SK-N-SH treated with all-trans-retinoic acid at 6 μM for 48 hours (cell line): ENCODE results near the gene PLCB4.

ENCODE experiments used
- ATAC-seq: fragments of 200-7000 bp; cut with Tn5 transposase; 3 replicates; pipeline ENCODE4 v1.9.1; 2020; ENCODE audit warnings: mild to moderate bottlenecking, moderate library complexity
- ARNTL ChIP-seq: fragments of 450-650 bp; formaldehyde crosslinking; IDR thresholded peaks from 2 replicates; pipeline ENCODE4 v1.5.0; 2020; ENCODE audit warnings: low read depth, mild to moderate bottlenecking, moderate library complexity, borderline replicate concordance
- BACH2 ChIP-seq: fragments of 250-450 bp; sonication (Bioruptor Pico); IDR thresholded peaks from 2 replicates; pipeline ENCODE4 v1.9.0; 2021; ENCODE audit warnings: mild to moderate bottlenecking, borderline replicate concordance
- CREB5 ChIP-seq: fragments of 250-450 bp; sonication (Bioruptor Pico); IDR thresholded peaks from 2 replicates; pipeline ENCODE4 v1.5.1; 2020; ENCODE audit warnings: low read depth, mild to moderate bottlenecking, moderate library complexity
- CSDC2 ChIP-seq: fragments of 250-450 bp; sonication (Bioruptor Pico); IDR thresholded peaks from 2 replicates; pipeline ENCODE4 v1.5.0; 2020; ENCODE audit warnings: mild to moderate bottlenecking, moderate library complexity
- CSRNP3 ChIP-seq: fragments of 250-450 bp; sonication (Bioruptor Pico); IDR thresholded peaks from 2 replicates; pipeline ENCODE4 v1.5.1; 2021; ENCODE audit warnings: mild to moderate bottlenecking, moderate library complexity
- ESRRG ChIP-seq: fragments of 250-450 bp; sonication (Bioruptor Pico); IDR thresholded peaks from 2 replicates; pipeline ENCODE4 v1.6.1; 2021; ENCODE audit warnings: mild to moderate bottlenecking
- GLIS3 ChIP-seq: fragments of 250-450 bp; sonication (Bioruptor Pico); IDR thresholded peaks from 2 replicates; pipeline ENCODE4 v1.5.0; 2020; ENCODE audit warnings: mild to moderate bottlenecking, moderate library complexity
- ISL1 ChIP-seq: fragments of 250-450 bp; sonication (Bioruptor Pico); IDR thresholded peaks from 2 replicates; pipeline ENCODE4 v2.1.2; 2022; ENCODE audit warnings: mild to moderate bottlenecking, moderate library complexity
- OSR1 ChIP-seq: fragments of 250-450 bp; sonication (Bioruptor Pico); IDR thresholded peaks from 2 replicates; pipeline ENCODE4 v1.8.0; 2022; ENCODE audit warnings: moderate library complexity, mild to moderate bottlenecking, inconsistent platforms
- POU6F1 ChIP-seq: fragments of 250-450 bp; sonication (Bioruptor Pico); IDR thresholded peaks from 2 replicates; pipeline ENCODE4 v1.8.0; 2021; ENCODE audit warnings: low read depth, mild to moderate bottlenecking, moderate library complexity, borderline replicate concordance
- PPARA ChIP-seq: fragments of 250-450 bp; sonication (Bioruptor Pico); IDR thresholded peaks from 2 replicates; pipeline ENCODE4 v1.5.0; 2020; ENCODE audit warnings: mild to moderate bottlenecking, borderline replicate concordance
- RARB ChIP-seq: fragments of 250-450 bp; sonication (Bioruptor Pico); IDR thresholded peaks from 2 replicates; pipeline ENCODE4 v1.8.0; 2021; ENCODE audit warnings: mild to moderate bottlenecking, moderate library complexity
- SNAI2 ChIP-seq: fragments of 250-450 bp; sonication (Bioruptor Pico); IDR thresholded peaks from 2 replicates; pipeline ENCODE4 v1.5.0; 2020; ENCODE audit warnings: mild to moderate bottlenecking, moderate library complexity
- TCF4 ChIP-seq: fragments of 250-450 bp; sonication (Bioruptor Pico); IDR thresholded peaks from 2 replicates; pipeline ENCODE4 v1.8.0; 2021; ENCODE audit warnings: mild to moderate bottlenecking, moderate library complexity, borderline replicate concordance
- TOX ChIP-seq: fragments of 250-450 bp; sonication (Bioruptor Pico); IDR thresholded peaks from 2 replicates; pipeline ENCODE4 v1.8.0; 2021; ENCODE audit warnings: mild to moderate bottlenecking, moderate library complexity, borderline replicate concordance
- TSHZ2 ChIP-seq: fragments of 250-450 bp; sonication (Bioruptor Pico); IDR thresholded peaks from 2 replicates; pipeline ENCODE4 v1.5.0; 2020; ENCODE audit warnings: mild to moderate bottlenecking, moderate library complexity
- ZC3H10 ChIP-seq: fragments of 250-450 bp; sonication (Bioruptor Pico); IDR thresholded peaks from 2 replicates; pipeline ENCODE4 v1.5.1; 2021; ENCODE audit warnings: mild to moderate bottlenecking, moderate library complexity
- ZFP3 ChIP-seq: fragments of 250-450 bp; sonication (Bioruptor Pico); IDR thresholded peaks from 2 replicates; pipeline ENCODE4 v1.5.0; 2020; ENCODE audit warnings: mild to moderate bottlenecking, moderate library complexity
- ZNF565 ChIP-seq: fragments of 450-650 bp; formaldehyde crosslinking; conservative IDR thresholded peaks from 2 replicates; pipeline ENCODE4 v1.5.0; 2020; ENCODE audit warnings: low read depth, mild to moderate bottlenecking, moderate library complexity
- ZNF70 ChIP-seq: fragments of 450-650 bp; formaldehyde crosslinking; IDR thresholded peaks from 2 replicates; pipeline ENCODE4 v1.5.0; 2020; ENCODE audit warnings: mild to moderate bottlenecking, moderate library complexity
- ZNF8 ChIP-seq: fragments of 450-650 bp; formaldehyde crosslinking; IDR thresholded peaks from 2 replicates; pipeline ENCODE4 v1.5.0; 2020; ENCODE audit warnings: mild to moderate bottlenecking, moderate library complexity

PLCB4 gene

GRCh38 chr20:9442858-9443257 lies 374.0 kb downstream of the PLCB4 start:
- TF ChIP-seq ZNF8 (CRISPR knock-in tag) (peak; percentile 65; the same call in 1 of the 2 replicates), TCF4 (CRISPR knock-in tag) (peak; percentile 72; the same call in 1 of the 2 replicates), OSR1 (CRISPR knock-in tag) (no peak), ISL1 (peak; percentile 54)
- TF ChIP-seq, all 23 proteins: peak for 3
- peak; percentile 58; the same call in 1 of the 3 replicates for ATAC-seq

- TF ChIP-seq TOX (CRISPR knock-in tag), result no peak
- no peak for TF ChIP-seq ESRRG (CRISPR knock-in tag)
- TF ChIP-seq OSR1 (CRISPR knock-in tag), result no peak
- no peak for TF ChIP-seq GLIS3 (CRISPR knock-in tag)
- no peak for TF ChIP-seq ARNTL (CRISPR knock-in tag)
- TF ChIP-seq CSRNP3, result no peak
- no peak for TF ChIP-seq CSDC2 (CRISPR knock-in tag)
- no peak for TF ChIP-seq TCF4 (CRISPR knock-in tag)
- no peak for TF ChIP-seq SNAI2 (CRISPR knock-in tag)
- TF ChIP-seq POU6F1 (CRISPR knock-in tag), result no peak
- TF ChIP-seq PPARA (CRISPR knock-in tag), result no peak
- TF ChIP-seq ZNF8 (CRISPR knock-in tag), result no peak
- no peak for TF ChIP-seq BACH2
- no peak for TF ChIP-seq ZFP3 (CRISPR knock-in tag)
- TF ChIP-seq, all 23 proteins: peak for 0
- ATAC-seq, result no peak
Observed at GRCh38 chr20:9444921-9445320, 376.0 kb downstream of the PLCB4 start.

GRCh38 chr20:9447182-9447581 lies 378.3 kb downstream of the PLCB4 start:
- no peak for ATAC-seq
- TF ChIP-seq ARNTL (CRISPR knock-in tag) (no peak), SNAI2 (CRISPR knock-in tag) (no peak), TSHZ2 (CRISPR knock-in tag) (no peak), PPARA (CRISPR knock-in tag) (no peak), TCF4 (CRISPR knock-in tag) (no peak), TOX (CRISPR knock-in tag) (no peak), CREB5 (CRISPR knock-in tag) (no peak), ISL1 (no peak), RARB (CRISPR knock-in tag) (no peak), ZNF565 (CRISPR knock-in tag) (no peak), OSR1 (CRISPR knock-in tag) (no peak)

GRCh38 chr20:9453201-9453600 lies 384.3 kb downstream of the PLCB4 start:
- ATAC-seq, result no peak
- no peak for TF ChIP-seq ZNF8 (CRISPR knock-in tag)
- TF ChIP-seq CSDC2 (CRISPR knock-in tag), result no peak
- TF ChIP-seq ZFP3 (CRISPR knock-in tag), result no peak
- TF ChIP-seq BACH2, result no peak
- TF ChIP-seq SNAI2 (CRISPR knock-in tag), result no peak
- TF ChIP-seq OSR1 (CRISPR knock-in tag), result no peak
- TF ChIP-seq TSHZ2 (CRISPR knock-in tag), result no peak
- TF ChIP-seq ARNTL (CRISPR knock-in tag), result no peak
- no peak for TF ChIP-seq RARB (CRISPR knock-in tag)
- TF ChIP-seq CSRNP3, result no peak
- no peak for TF ChIP-seq TCF4 (CRISPR knock-in tag)
- TF ChIP-seq ZNF70 (CRISPR knock-in tag), result no peak
- TF ChIP-seq ESRRG (CRISPR knock-in tag), result no peak
- TF ChIP-seq ZC3H10 (CRISPR knock-in tag), result no peak
- no peak for TF ChIP-seq TOX (CRISPR knock-in tag)
- no peak for TF ChIP-seq ISL1
